Embryonic facial prominence (tissue), 1 donor: ENCODE data around the gene BNC2.

ENCODE experiments used
- DNase-seq: peaks from one replicate; pipeline ENCODE4 v3.0.0-alpha.2; 2016; ENCODE audit errors: extremely low spot score

BNC2 gene

GRCh38 chr9:16598316-16598715 lies 272.2 kb downstream of the BNC2 start:
- no peak for DNase-seq

GRCh38 chr9:16597136-16597535 lies 273.3 kb downstream of the BNC2 start:
- DNase-seq: no peak

- DNase-seq: no peak
Measured at GRCh38 chr9:16595227-16595626, 275.2 kb downstream of the BNC2 start.

- DNase-seq: no peak
Measured at GRCh38 chr9:16594787-16595186, 275.7 kb downstream of the BNC2 start.

GRCh38 chr9:16593746-16594145 lies 276.7 kb downstream of the BNC2 start:
- DNase-seq: no peak

- no peak for DNase-seq
Measured at GRCh38 chr9:16591092-16591491, 279.4 kb downstream of the BNC2 start.

GRCh38 chr9:16585591-16585990 lies 284.9 kb downstream of the BNC2 start:
- no peak for DNase-seq

- DNase-seq: no peak
Measured at GRCh38 chr9:16579872-16580432, 290.5 kb downstream of the BNC2 start.

- no peak for DNase-seq
Measured at GRCh38 chr9:16575986-16576245, 294.6 kb downstream of the BNC2 start.

- DNase-seq: no peak
Measured at GRCh38 chr9:16575142-16575985, 295.1 kb downstream of the BNC2 start.

- DNase-seq: no peak
Measured at GRCh38 chr9:16572005-16572734, 298.3 kb downstream of the BNC2 start.

GRCh38 chr9:16571127-16571802 lies 299.2 kb downstream of the BNC2 start:
- no peak for DNase-seq

GRCh38 chr9:16563446-16563845 lies 307.0 kb downstream of the BNC2 start:
- no peak for DNase-seq

- no peak for DNase-seq
Measured at GRCh38 chr9:16561121-16561520, 309.3 kb downstream of the BNC2 start.

GRCh38 chr9:16559418-16560188 lies 310.9 kb downstream of the BNC2 start:
- no peak for DNase-seq

GRCh38 chr9:16555802-16556201 lies 314.7 kb downstream of the BNC2 start:
- DNase-seq: no peak

GRCh38 chr9:16553869-16554540 lies 316.5 kb downstream of the BNC2 start:
- no peak for DNase-seq

- no peak for DNase-seq
Measured at GRCh38 chr9:16552252-16552651, 318.2 kb downstream of the BNC2 start.

GRCh38 chr9:16551692-16552091 lies 318.8 kb downstream of the BNC2 start:
- no peak for DNase-seq

- no peak for DNase-seq
Measured at GRCh38 chr9:16545639-16546038, 324.8 kb downstream of the BNC2 start.

- no peak for DNase-seq
Measured at GRCh38 chr9:16544842-16545241, 325.6 kb downstream of the BNC2 start.
